Measurements from ENCODE around the gene ENDOD1. TPM values are rescaled to one million over a fixed set of nuclear protein-coding genes. Genes with fewer than 3 reads are reported as not detected.

The ENDOD1 gene
- total and polyA plus RNA-seq, 2 experiments from 2014 or later = 2.0 to 2.8 TPM

DNA sequence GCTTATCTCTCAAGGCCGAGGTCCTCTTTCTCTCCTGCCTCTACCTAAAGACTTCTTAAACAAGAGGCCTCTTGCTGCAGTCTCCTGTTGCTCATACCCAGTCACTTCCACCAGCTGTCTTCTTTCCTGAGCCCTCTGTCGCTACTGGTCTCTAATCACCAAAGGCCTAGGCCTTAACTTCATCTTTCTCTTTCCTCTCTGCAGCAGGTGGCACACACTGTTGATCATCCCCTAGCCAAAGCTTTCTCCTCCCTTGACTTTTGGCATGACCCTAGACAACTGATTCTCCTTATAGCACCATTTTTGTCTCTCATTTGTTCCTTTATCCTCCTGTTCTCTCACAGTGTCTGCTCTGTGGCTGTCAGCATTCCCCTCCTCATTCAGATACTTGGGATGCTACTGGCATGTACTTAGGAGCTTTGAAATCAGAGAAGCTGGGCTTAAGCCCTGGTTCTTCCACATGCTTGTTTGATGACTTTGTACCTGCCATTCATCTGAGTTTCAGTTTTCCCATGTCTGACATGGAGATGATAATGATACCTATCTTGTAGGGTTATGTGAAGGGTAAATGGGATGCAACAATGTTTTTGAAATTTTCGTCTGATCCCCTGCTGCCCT, 22.4 kb downstream of the ENDOD1 start:
- no peak overlapping the region for H3K27ac ChIP-seq
- DNase-seq (ENCODE audit: low read depth in 1 of 2, low spot score in 1 of 2) = no peak
- TF ChIP-seq, protein P1, sequence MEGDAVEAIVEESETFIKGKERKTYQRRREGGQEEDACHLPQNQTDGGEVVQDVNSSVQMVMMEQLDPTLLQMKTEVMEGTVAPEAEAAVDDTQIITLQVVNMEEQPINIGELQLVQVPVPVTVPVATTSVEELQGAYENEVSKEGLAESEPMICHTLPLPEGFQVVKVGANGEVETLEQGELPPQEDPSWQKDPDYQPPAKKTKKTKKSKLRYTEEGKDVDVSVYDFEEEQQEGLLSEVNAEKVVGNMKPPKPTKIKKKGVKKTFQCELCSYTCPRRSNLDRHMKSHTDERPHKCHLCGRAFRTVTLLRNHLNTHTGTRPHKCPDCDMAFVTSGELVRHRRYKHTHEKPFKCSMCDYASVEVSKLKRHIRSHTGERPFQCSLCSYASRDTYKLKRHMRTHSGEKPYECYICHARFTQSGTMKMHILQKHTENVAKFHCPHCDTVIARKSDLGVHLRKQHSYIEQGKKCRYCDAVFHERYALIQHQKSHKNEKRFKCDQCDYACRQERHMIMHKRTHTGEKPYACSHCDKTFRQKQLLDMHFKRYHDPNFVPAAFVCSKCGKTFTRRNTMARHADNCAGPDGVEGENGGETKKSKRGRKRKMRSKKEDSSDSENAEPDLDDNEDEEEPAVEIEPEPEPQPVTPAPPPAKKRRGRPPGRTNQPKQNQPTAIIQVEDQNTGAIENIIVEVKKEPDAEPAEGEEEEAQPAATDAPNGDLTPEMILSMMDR (IDR thresholded peaks at IDR 0.05; ENCODE audit: low read depth, low read length) = no peak

GRCh38 chr11:95115597-95115996, 26.0 kb downstream of the ENDOD1 start:
- DNase-seq (ENCODE audit: low read depth in 1 of 2, low spot score in 1 of 2) = no peak
- Histone ChIP-seq H3K27me3 (no peaks in the 10 kb centered on the region), H3K36me3 (no peaks in the 10 kb centered on the region), H3K4me3 (no peak overlapping the region), H3K27ac (no peak overlapping the region), H3K4me1 (ENCODE audit: low read depth) (no peaks in the 10 kb centered on the region), H3K9me3 (ENCODE audit: low read depth) (no peaks in the 10 kb centered on the region)
- TF ChIP-seq, protein P1 (IDR thresholded peaks at IDR 0.05; ENCODE audit: low read depth, low read length) = no peak

More for the DNA sequence above, 22.4 kb downstream of the ENDOD1 start:
- Histone ChIP-seq H3K9me3 (ENCODE audit: low read depth) (no peaks in the 10 kb centered on the region), H3K4me1 (ENCODE audit: low read depth) (peaks cover 12% of the 10 kb centered on the region), H3K27me3 (no peaks in the 10 kb centered on the region), H3K4me3 (no peak overlapping the region), H3K36me3 (no peaks in the 10 kb centered on the region)

DNA sequence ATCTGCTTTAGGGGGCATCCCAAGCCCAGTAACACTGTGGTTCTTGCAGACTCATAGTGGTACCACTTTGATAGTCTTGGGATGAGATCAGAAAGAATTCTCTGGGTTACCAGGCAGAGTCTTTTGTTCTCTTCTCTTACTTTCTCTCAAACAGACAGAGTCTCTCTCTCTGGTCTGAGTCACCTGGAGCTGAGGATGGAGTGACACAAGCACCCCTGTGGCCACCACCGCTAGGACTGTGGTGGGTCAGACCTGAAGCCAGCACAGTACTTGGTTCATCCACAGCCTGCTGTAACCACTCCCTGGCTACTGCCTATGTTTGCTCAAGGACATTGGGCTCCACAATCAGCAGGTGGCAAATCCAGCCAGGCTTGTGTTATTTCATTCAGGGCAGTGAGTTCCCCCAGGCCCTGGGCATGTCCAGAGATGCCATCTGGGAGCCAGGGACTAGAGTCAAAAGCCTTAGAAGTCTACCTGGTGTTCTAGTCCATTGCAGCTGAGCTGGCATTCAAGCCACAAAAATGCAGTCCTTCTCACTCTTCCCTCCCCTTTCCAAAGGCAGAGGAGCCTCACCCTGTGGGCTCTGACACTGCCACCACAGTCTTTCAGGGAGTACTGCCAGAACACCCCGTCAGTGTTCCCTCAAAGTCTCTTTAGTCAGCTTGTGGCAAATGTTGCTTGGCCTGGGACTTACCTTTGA, 29.9 kb downstream of the ENDOD1 start:
- no peaks in the 10 kb centered on the region for H3K36me3 ChIP-seq
- TF ChIP-seq, protein P1 (IDR thresholded peaks at IDR 0.05; ENCODE audit: low read depth, low read length) = no peak
- no peaks in the 10 kb centered on the region for H3K9me3 ChIP-seq (ENCODE audit: low read depth)
- no peak overlapping the region for H3K27ac ChIP-seq
- H3K27me3 ChIP-seq = no peaks in the 10 kb centered on the region
- no peak overlapping the region for H3K4me3 ChIP-seq
- H3K4me1 ChIP-seq (ENCODE audit: low read depth) = peaks cover 8% of the 10 kb centered on the region
- no peak for DNase-seq (ENCODE audit: low read depth in 1 of 2, low spot score in 1 of 2)

- no peak overlapping the region for H3K27ac ChIP-seq
- H3K9me3 ChIP-seq (ENCODE audit: low read depth) = no peaks in the 10 kb centered on the region
- TF ChIP-seq, protein P1 (IDR thresholded peaks at IDR 0.05; ENCODE audit: low read depth, low read length) = no peak
- no peaks in the 10 kb centered on the region for H3K36me3 ChIP-seq
- DNase-seq (ENCODE audit: low read depth in 1 of 2, low spot score in 1 of 2) = no peak
- peaks cover 8% of the 10 kb centered on the region for H3K4me1 ChIP-seq (ENCODE audit: low read depth)
- H3K27me3 ChIP-seq = no peaks in the 10 kb centered on the region
- no peak overlapping the region for H3K4me3 ChIP-seq
These were observed 32.1 kb downstream of the ENDOD1 start for GRCh38 chr11:95121698-95122097.

GRCh38 chr11:95123556-95123955, 33.9 kb downstream of the ENDOD1 start:
- no peak for DNase-seq (ENCODE audit: low read depth in 1 of 2, low spot score in 1 of 2)
- Histone ChIP-seq H3K27me3 (no peaks in the 10 kb centered on the region), H3K9me3 (ENCODE audit: low read depth) (no peaks in the 10 kb centered on the region), H3K4me1 (ENCODE audit: low read depth) (peaks cover 8% of the 10 kb centered on the region), H3K36me3 (no peaks in the 10 kb centered on the region), H3K27ac (no peak overlapping the region), H3K4me3 (no peak overlapping the region)
- TF ChIP-seq, protein P1 (IDR thresholded peaks at IDR 0.05; ENCODE audit: low read depth, low read length) = no peak
